HepG2 (cell line): ENCODE data around the gene CEBPA. TPM values are rescaled to one million over a fixed set of nuclear protein-coding genes. Genes with fewer than 3 reads are reported as not detected.

ENCODE experiments used
- ATAC-seq: fragments of 200-7000 bp; cut with Tn5 transposase; 3 replicates; pipeline ENCODE4 v1.9.1; 2020; ENCODE audit warnings: mild to moderate bottlenecking, moderate library complexity
- BruUV-seq: library from RNA; stranded (reverse); fragments of 400-500 nt; replicated peaks from 2 replicates; lab custom pipeline; 2021; lab: Mats Ljungman, UMichigan
- CTCF ChIA-PET: fragments of 300-600 bp; formaldehyde crosslinking; extraction: SDS; loops from one replicate; lab custom pipeline; 2021; ENCODE audit warnings: low total read pairs, inconsistent platforms, low intra/inter-chr PET ratio; lab: Yijun Ruan, JAX
- POLR2A ChIA-PET: fragments of 350-600 bp; sonication (Branson Sonifier 250); formaldehyde crosslinking; loops from one replicate; lab custom pipeline; 2020; ENCODE audit warnings: antibody characterized with exemption, inconsistent platforms; lab: Yijun Ruan, JAX
- DNase-seq: peaks from one replicate; pipeline ENCODE4 v3.0.0-alpha.2; 2015; ENCODE audit warnings: low spot score
- FAIRE-seq: peaks from 3 replicates; lab custom pipeline; 2011; peaks lifted over from hg19 to GRCh38; lab: Jason Lieb, UNC
- H2AFZ ChIP-seq: one replicate; pipeline ENCODE4 v1.6.1; 2011; ENCODE audit warnings: low read length, inconsistent platforms
- H3K27ac ChIP-seq: fragments of 300-600 bp; 3 replicates; pipeline ENCODE4 v1.8.0; 2011; ENCODE audit warnings: mixed run types, mild to moderate bottlenecking, mixed read lengths, low read length, inconsistent platforms; ENCODE audit not compliant: insufficient read depth; ENCODE audit errors: extremely low read length
- H3K27me3 ChIP-seq, 2 experiments: fragments of 200-600 bp in 1 of 2; 2 replicates in 1 of 2; 3 replicates in 1 of 2; pipeline versions ENCODE4 v1.6.0 to v1.8.0; 2011; ENCODE audit warnings: low read length in 2 of 2, mild to moderate bottlenecking in 2 of 2, moderate library complexity in 2 of 2, inconsistent platforms in 1 of 2; ENCODE audit not compliant: insufficient read depth in 2 of 2, control insufficient read depth in 1 of 2
- H3K36me3 ChIP-seq, 2 experiments: fragments of 200-600 bp in 1 of 2; replicated peaks in 1 of 2; 2 replicates in 1 of 2; 3 replicates in 1 of 2; pipeline versions ENCODE4 v1.5.1 to v1.8.0; 2011; ENCODE audit warnings: low read length in 2 of 2, inconsistent platforms in 1 of 2; ENCODE audit not compliant: insufficient read depth in 2 of 2, control insufficient read depth in 1 of 2
- H3K4me1 ChIP-seq: 2 replicates; pipeline ENCODE4 v1.5.1; 2012; ENCODE audit warnings: low read length, inconsistent platforms; ENCODE audit not compliant: insufficient read depth
- H3K4me2 ChIP-seq: 2 replicates; pipeline ENCODE4 v1.6.0; 2011; ENCODE audit warnings: low read depth, low read length, inconsistent platforms
- H3K4me3 ChIP-seq, 3 experiments: fragments of 200-600 bp in 1 of 3; sonication (generic), shearing (Covaris generic) in 1 of 3; replicated peaks in 1 of 3; 2 replicates each; pipeline ENCODE4 v1.5.1; 2011 to 2016; ENCODE audit warnings: low read length in 3 of 3, inconsistent platforms in 2 of 3, low read depth in 2 of 3, mild to moderate bottlenecking in 2 of 3, control low read depth in 1 of 3, mixed read lengths in 1 of 3; ENCODE audit not compliant: insufficient read depth in 1 of 3
- H3K79me2 ChIP-seq: one replicate; pipeline ENCODE4 v1.6.1; 2011; ENCODE audit warnings: low read length, inconsistent platforms; ENCODE audit not compliant: insufficient read depth
- H3K9ac ChIP-seq: 2 replicates; pipeline ENCODE4 v1.6.0; 2011; ENCODE audit warnings: mild to moderate bottlenecking, low read depth, low read length, inconsistent platforms; ENCODE audit not compliant: insufficient read depth
- H3K9me3 ChIP-seq: 2 replicates; pipeline ENCODE4 v1.5.1; 2012; ENCODE audit warnings: mild to moderate bottlenecking, low read length
- H4K20me1 ChIP-seq: 2 replicates; pipeline ENCODE4 v1.6.0; 2011; ENCODE audit warnings: inconsistent platforms, mild to moderate bottlenecking, low read length, moderate library complexity; ENCODE audit not compliant: insufficient read depth
- HDAC2 ChIP-seq: sonication (generic); formaldehyde crosslinking; IDR thresholded peaks from 2 replicates; pipeline ENCODE4 v1.4.0; 2020; ENCODE audit warnings: missing genetic modification reagents
- MLXIP ChIP-seq: sonication (generic); formaldehyde crosslinking; IDR thresholded peaks from 2 replicates; pipeline ENCODE4 v1.9.0; 2021; ENCODE audit warnings: missing genetic modification reagents, borderline replicate concordance
- MYC ChIP-seq: sonication (generic); formaldehyde crosslinking; IDR thresholded peaks from 2 replicates; pipeline ENCODE4 v1.9.0; 2021; ENCODE audit warnings: missing genetic modification reagents, borderline replicate concordance
- NR0B2 ChIP-seq: sonication (generic); formaldehyde crosslinking; IDR thresholded peaks from 2 replicates; pipeline ENCODE4 v1.4.0; 2020; ENCODE audit warnings: mild to moderate bottlenecking, missing genetic modification reagents
- PCBP1 ChIP-seq: fragments of 200-400 bp; formaldehyde crosslinking; IDR thresholded peaks from 2 replicates; pipeline ENCODE4 v1.6.1; 2017; ENCODE audit warnings: mild to moderate bottlenecking, low read depth, low read length, borderline replicate concordance
- SNAPC2 ChIP-seq: sonication (generic); formaldehyde crosslinking; IDR thresholded peaks from 2 replicates; pipeline ENCODE4 v1.8.1; 2022; ENCODE audit warnings: mild to moderate bottlenecking, missing genetic modification reagents
- THYN1 ChIP-seq: sonication (generic); formaldehyde crosslinking; IDR thresholded peaks from 2 replicates; pipeline ENCODE4 v1.8.1; 2023; ENCODE audit warnings: low read depth, mild to moderate bottlenecking, moderate library complexity, missing genetic modification reagents, borderline replicate concordance
- ZMYM2 ChIP-seq: sonication (generic); formaldehyde crosslinking; IDR thresholded peaks from 2 replicates; pipeline ENCODE4 v1.8.0; 2022; ENCODE audit warnings: mild to moderate bottlenecking, missing genetic modification reagents
- ZMYM3 ChIP-seq: sonication (generic); formaldehyde crosslinking; IDR thresholded peaks from 2 replicates; pipeline ENCODE4 v1.5.1; 2020; ENCODE audit warnings: mild to moderate bottlenecking, missing genetic modification reagents
- ZNF275 ChIP-seq: sonication (generic); formaldehyde crosslinking; IDR thresholded peaks from 2 replicates; pipeline ENCODE4 v1.8.0; 2022; ENCODE audit warnings: missing genetic modification reagents, mild to moderate bottlenecking, inconsistent platforms, borderline replicate concordance
- ZNF354B ChIP-seq: sonication (generic); formaldehyde crosslinking; IDR thresholded peaks from 2 replicates; pipeline ENCODE4 v1.8.0; 2022; ENCODE audit warnings: mild to moderate bottlenecking, missing genetic modification reagents
- ZNF451 ChIP-seq: sonication (generic); formaldehyde crosslinking; IDR thresholded peaks from 2 replicates; pipeline ENCODE4 v1.5.0; 2020; ENCODE audit warnings: mild to moderate bottlenecking, missing genetic modification reagents
- ZNF510 ChIP-seq: sonication (generic); formaldehyde crosslinking; IDR thresholded peaks from 2 replicates; pipeline ENCODE4 v1.4.0; 2020; ENCODE audit warnings: low read depth, mild to moderate bottlenecking, missing genetic modification reagents
- ZNF674 ChIP-seq: sonication (generic); formaldehyde crosslinking; IDR thresholded peaks from 2 replicates; pipeline ENCODE4 v1.5.0; 2020; ENCODE audit warnings: low read depth, mild to moderate bottlenecking, missing genetic modification reagents
- ZNF773 ChIP-seq: sonication (generic); formaldehyde crosslinking; IDR thresholded peaks from 2 replicates; pipeline ENCODE4 v1.4.0; 2020; ENCODE audit warnings: missing genetic modification reagents, borderline replicate concordance
- ZNF878 ChIP-seq: sonication (generic); formaldehyde crosslinking; IDR thresholded peaks from 2 replicates; pipeline ENCODE4 v1.8.1; 2023; ENCODE audit warnings: mild to moderate bottlenecking, missing genetic modification reagents, moderate library complexity
- WGBS: methylation state at CpG from one replicate; pipeline ENCODE4 v1.1.6; 2017; ENCODE audit warnings: low lambda C conversion rate; 5-methylcytosine and 5-hydroxymethylcytosine counted together
- in situ Hi-C: cut with HindIII; loops from 2 replicates; pipeline ENCODE4 v1.10.0; 2017; ENCODE audit warnings: low pct_unique_long_range_greater_than_20kb; ENCODE audit not compliant: extremely low pct_ligation_motif_present
- intact Hi-C: fragments of 100-400 bp; cut with micrococcal nuclease; formaldehyde crosslinking; loops from one replicate; pipeline ENCODE4 v1.10.0; 2022; ENCODE audit not compliant: unreplicated experiment
- polyA plus RNA-seq, 8 experiments: library from polyadenylated mRNA; depleted of rRNA in 3 of 8; stranded (reverse) in 7 of 8; unstranded in 1 of 8; fragments of >200 nt; fragmentation: Illumina TruSeq in 4 of 8; extraction: Trizol in 4 of 8; gene quantifications; 2 replicates each; pipeline versions ENCODE4 v1.2.1 to v1.2.3, GENCODE V29; 2011 to 2016; ENCODE audit warnings: low read depth in 4 of 8, missing spikeins in 1 of 8, mixed read lengths in 1 of 8; ENCODE audit not compliant: insufficient read depth in 1 of 8
- total RNA-seq, 5 experiments: library from RNA; depleted of rRNA; stranded (reverse); fragments of >200 nt; fragmentation: Illumina TruSeq; extraction: Trizol; gene quantifications; 2 replicates each; pipeline ENCODE4 v1.2.3, GENCODE V29; 2016; ENCODE audit warnings: low read depth in 1 of 5

Gene CEBPA
- total and polyA plus RNA-seq, 2 of the 13 experiments (the other 11 are each of a cell fraction or from before 2014, with no cell fraction given) = 24.8 to 103 TPM

GRCh38 chr19:33295046-33295445 is 7.3 kb downstream of the CEBPA start (continued):
- 0 out of 2 replicates have a peak, but pooled peaks have one; percentile 28 for TF ChIP-seq HDAC2 (CRISPR knock-in tag)

- no TSS peak for BruUV-seq
- Histone ChIP-seq H3K9ac (peak overlapping the region; percentile 79), H3K27me3 (no peaks in the 10 kb centered on the region), H3K27ac (peak overlapping the region; percentile 91), H4K20me1 (no peaks in the 10 kb centered on the region), H3K79me2 (peaks cover 5% of the 10 kb centered on the region), H3K4me2 (peak overlapping the region; percentile 99), H3K4me1 (peaks cover 100% of the 10 kb centered on the region), H3K4me3 (peak overlapping the region; percentile 21 to 69 (median 24); a peak in 5 of 6 replicates), H3K36me3 (no peaks in the 10 kb centered on the region), H3K9me3 (no peaks in the 10 kb centered on the region), H2AFZ (peak overlapping the region; percentile 47)
- no peak; the same call in 2 of the 3 replicates for ATAC-seq
- WGBS = 23% methylated on average over 12 of the region's 13 CpGs
- no peak for DNase-seq
- in situ Hi-C loops = no loop called here
- POLR2A ChIA-PET = interaction anchor here (0.7 to 15.1 kb wide), 7 partner anchors 9 to 109 kb away, joined by 3 to 380 read pairs (median 10); partner anchors contain the start of gene CEBPG
- CTCF ChIA-PET = no interaction called here
- intact Hi-C loops = loop anchor here (2.0 kb wide), 1 partner anchor 45 kb away; no protein-coding TSS in a partner anchor
- no peak for FAIRE-seq
- no peak for TF ChIP-seq ZNF275 (CRISPR knock-in tag)
- TF ChIP-seq MLXIP = no peak
- peak; percentile 53; the same call in 1 of the 2 replicates for TF ChIP-seq ZMYM2
- TF ChIP-seq SNAPC2 = no peak
- no peak for TF ChIP-seq MYC (CRISPR knock-in tag)
- TF ChIP-seq ZNF878 (CRISPR knock-in tag) = 0 out of 2 replicates have a peak, but pooled peaks have one; percentile 12
- TF ChIP-seq THYN1 = no peak
- TF ChIP-seq ZNF451 (CRISPR knock-in tag) = no peak
- no peak for TF ChIP-seq ZNF674 (CRISPR knock-in tag)
- no peak for TF ChIP-seq NR0B2
- TF ChIP-seq PCBP1 = no peak
- 0 out of 2 replicates have a peak, but pooled peaks have one; percentile 5 for TF ChIP-seq ZMYM3 (CRISPR knock-in tag)
- TF ChIP-seq ZNF354B (CRISPR knock-in tag) = no peak
- no peak for TF ChIP-seq ZNF510
- TF ChIP-seq ZNF773 (CRISPR knock-in tag) = no peak
Measured at GRCh38 chr19:33294058-33294798, 8.1 kb downstream of the CEBPA start.
